SH-SY5Y (cell line): Measurements from ENCODE around the gene HSD17B1.

Experiments
- GATA2 ChIP-seq: IDR thresholded peaks from 2 replicates; pipeline ENCODE4 v1.6.1; 2011; ENCODE audit warnings: mild to moderate bottlenecking, low read depth, low read length
- GATA3 ChIP-seq: IDR thresholded peaks from 2 replicates; pipeline ENCODE4 v1.6.1; 2011; ENCODE audit warnings: low read depth, mild to moderate bottlenecking, low read length, moderate library complexity

DNA sequence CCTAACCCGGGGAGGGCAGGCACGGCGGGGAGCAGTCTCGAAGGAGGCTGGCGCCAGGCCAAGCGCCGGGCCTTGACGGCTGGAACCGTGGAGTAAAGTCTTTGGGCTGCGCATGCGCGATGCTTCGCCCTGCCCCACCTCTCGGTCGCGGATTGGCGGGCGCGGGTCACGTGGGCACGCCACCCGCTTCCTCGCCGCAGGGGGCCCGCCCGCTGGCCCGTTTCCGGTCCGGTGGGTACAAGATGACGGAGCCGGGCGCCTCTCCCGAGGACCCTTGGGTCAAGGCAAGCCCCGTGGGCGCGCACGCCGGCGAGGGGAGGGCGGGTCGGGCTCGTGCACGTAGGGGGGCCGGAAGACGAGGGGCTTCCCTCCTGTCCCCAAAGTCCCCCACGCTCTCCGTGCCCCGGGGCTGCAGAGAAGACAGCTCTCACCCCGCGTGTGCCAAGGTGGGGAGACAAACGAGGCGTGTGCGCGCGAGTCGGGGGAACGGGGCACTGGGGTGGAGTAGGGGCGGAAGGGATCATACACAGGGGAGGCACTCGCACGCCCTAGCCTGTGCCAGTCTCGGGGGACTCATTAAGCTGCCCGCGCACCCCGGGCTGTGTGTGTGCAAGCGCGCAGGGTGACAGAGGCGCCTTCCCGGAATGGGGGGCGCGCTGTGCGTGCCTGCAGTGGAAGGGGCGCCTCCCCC lies 14.3 kb downstream of the HSD17B1 start, which contains the start of gene MLX:
- TF ChIP-seq GATA3 (no peak), GATA2 (no peak; the same call in 1 of the 2 replicates)
